Activated T-cell treated with anti-CD3 and anti-CD28 coated beads, Interleukin-2, amount 50 U/mL, for 24 hours (primary cell): Measurements from ENCODE around the gene OR9Q2.

ENCODE experiments used
- DNase-seq: peaks from one replicate; pipeline ENCODE4 v3.0.0-alpha.2; 2020
- H3K27ac Mint-ChIP-seq: 2 replicates; pipeline ENCODE4 v1.8.0; 2020; ENCODE audit warnings: mild to moderate bottlenecking, mixed read lengths
- H3K27me3 Mint-ChIP-seq: 2 replicates; pipeline ENCODE4 v1.8.0; 2020; ENCODE audit warnings: mixed read lengths
- H3K36me3 Mint-ChIP-seq: 2 replicates; pipeline ENCODE4 v1.8.0; 2020; ENCODE audit warnings: low read depth, mixed read lengths
- H3K4me1 Mint-ChIP-seq: 2 replicates; pipeline ENCODE4 v1.8.0; 2020; ENCODE audit warnings: low read depth, mixed read lengths
- H3K4me3 Mint-ChIP-seq: 2 replicates; pipeline ENCODE4 v1.8.0; 2020; ENCODE audit warnings: mild to moderate bottlenecking, moderate library complexity, mixed read lengths
- H3K9me3 Mint-ChIP-seq: 2 replicates; pipeline ENCODE4 v1.8.0; 2020; ENCODE audit warnings: mixed read lengths

The OR9Q2 gene, protein sequence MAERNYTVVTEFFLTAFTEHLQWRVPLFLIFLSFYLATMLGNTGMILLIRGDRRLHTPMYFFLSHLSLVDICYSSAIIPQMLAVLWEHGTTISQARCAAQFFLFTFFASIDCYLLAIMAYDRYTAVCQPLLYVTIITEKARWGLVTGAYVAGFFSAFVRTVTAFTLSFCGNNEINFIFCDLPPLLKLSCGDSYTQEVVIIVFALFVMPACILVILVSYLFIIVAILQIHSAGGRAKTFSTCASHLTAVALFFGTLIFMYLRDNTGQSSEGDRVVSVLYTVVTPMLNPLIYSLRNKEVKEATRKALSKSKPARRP

DNA sequence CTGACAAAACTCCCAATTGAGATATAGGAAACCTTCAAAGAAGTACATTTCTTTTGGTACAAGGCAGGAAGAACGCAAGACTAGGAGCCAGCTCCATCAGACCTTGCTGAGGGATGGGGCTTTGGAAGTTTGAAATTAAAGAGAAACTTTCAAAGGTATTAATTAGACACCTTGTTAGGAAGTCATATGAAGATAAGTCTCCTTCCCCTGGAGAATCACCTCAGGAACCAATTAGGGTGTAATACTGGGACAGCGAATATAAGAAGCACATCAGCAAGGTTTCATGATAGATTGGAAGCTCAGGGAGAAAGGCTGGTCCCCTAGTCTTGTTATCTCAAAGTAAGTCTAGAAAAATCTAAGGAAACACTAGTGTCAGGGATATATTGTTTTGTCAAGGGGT is at the start of gene OR9Q2:
Gene OR9Q2, plus strand, starts transcription at position 301 of the 400 bp plus-strand sequence. CDS start 1,421 bp downstream, outside the sequence.
- no peak for DNase-seq
- no peak within 1 kb of the TSS for H3K27ac Mint-ChIP-seq
- H3K36me3 Mint-ChIP-seq = no peaks in the 10 kb centered on the region
- no peaks in the 10 kb centered on the region for H3K27me3 Mint-ChIP-seq
- H3K9me3 Mint-ChIP-seq = no peaks in the 10 kb centered on the region
- no peaks in the 10 kb centered on the region for H3K4me1 Mint-ChIP-seq
- no peak within 1 kb of the TSS for H3K4me3 Mint-ChIP-seq

DNA sequence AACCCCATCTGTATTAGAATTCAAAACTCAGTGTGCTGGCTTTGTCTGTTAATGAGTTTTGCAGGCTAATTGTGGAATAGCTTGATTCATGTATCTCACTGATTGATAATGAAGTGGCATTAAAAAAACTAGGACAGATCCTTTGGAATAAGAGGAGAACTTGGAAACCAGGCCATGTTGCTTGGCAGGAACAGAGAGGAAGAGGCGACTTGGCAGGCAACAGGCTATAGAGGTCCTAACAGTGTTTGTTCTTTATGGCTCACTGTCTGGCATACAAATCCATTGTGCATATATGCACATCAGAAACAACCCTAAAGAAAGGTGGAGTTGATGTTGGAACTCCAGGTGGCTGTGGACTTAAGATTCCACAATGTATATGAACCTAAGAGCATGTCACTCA is 46.1 kb upstream of the OR9Q2 start:
- Mint-ChIP-seq H3K27ac (no peak overlapping the region), H3K36me3 (no peaks in the 10 kb centered on the region), H3K4me1 (no peaks in the 10 kb centered on the region), H3K4me3 (no peak overlapping the region), H3K9me3 (no peaks in the 10 kb centered on the region), H3K27me3 (peaks cover 15% of the 10 kb centered on the region)
- no peak for DNase-seq

DNA sequence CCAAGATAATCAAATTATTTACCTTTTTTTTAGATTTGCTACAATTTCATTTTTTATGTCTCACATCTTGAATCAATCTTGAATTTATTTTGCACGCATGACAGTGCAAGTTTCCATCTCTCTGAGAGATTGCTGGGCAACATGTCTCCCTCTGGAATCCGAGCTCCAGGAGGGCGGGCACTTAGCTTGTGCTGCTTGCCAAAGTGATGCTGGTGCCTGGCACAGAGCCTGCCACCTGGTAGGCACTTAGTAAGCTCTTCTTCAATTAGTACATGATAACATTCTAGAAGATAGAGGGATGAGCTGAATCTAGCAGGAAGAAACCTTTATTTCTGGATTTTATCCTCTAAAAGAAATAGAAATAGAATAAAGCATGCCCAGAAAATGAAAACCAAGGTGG is 36.1 kb upstream of the OR9Q2 start:
- Mint-ChIP-seq H3K4me3 (no peak overlapping the region), H3K36me3 (no peaks in the 10 kb centered on the region), H3K4me1 (no peaks in the 10 kb centered on the region), H3K27me3 (peaks cover 20% of the 10 kb centered on the region), H3K27ac (no peak overlapping the region), H3K9me3 (no peaks in the 10 kb centered on the region)
- no peak for DNase-seq

- Mint-ChIP-seq H3K4me1 (no peaks in the 10 kb centered on the region), H3K27ac (no peak overlapping the region), H3K9me3 (peaks cover 5% of the 10 kb centered on the region), H3K4me3 (no peak overlapping the region), H3K27me3 (peaks cover 2% of the 10 kb centered on the region), H3K36me3 (no peaks in the 10 kb centered on the region)
- DNase-seq = no peak
These were observed 24.5 kb upstream of the OR9Q2 start for GRCh38 chr11:58164389-58164788.

DNA sequence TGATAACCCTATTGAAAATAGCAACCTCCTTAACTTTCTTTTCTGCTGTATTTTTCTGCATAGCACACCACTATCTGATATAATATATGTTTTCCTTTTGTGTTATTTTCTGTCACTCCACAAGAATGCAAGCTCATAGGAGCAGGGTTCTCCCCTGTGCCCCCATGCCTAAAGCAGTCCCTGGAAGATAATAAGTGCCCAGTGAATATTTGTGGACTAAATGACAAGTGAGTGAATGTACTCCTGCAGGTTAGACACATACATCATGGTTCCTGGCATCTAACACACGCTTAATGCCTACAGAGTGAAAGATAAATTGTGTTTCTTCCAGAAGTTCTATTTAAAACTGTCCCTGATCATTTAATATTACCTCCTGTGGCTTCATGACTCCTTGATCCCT is 23.9 kb upstream of the OR9Q2 start:
- no peaks in the 10 kb centered on the region for H3K4me1 Mint-ChIP-seq
- no peak overlapping the region for H3K4me3 Mint-ChIP-seq
- peaks cover 2% of the 10 kb centered on the region for H3K27me3 Mint-ChIP-seq
- peaks cover 3% of the 10 kb centered on the region for H3K9me3 Mint-ChIP-seq
- DNase-seq = no peak
- H3K36me3 Mint-ChIP-seq = no peaks in the 10 kb centered on the region
- no peak overlapping the region for H3K27ac Mint-ChIP-seq

DNA sequence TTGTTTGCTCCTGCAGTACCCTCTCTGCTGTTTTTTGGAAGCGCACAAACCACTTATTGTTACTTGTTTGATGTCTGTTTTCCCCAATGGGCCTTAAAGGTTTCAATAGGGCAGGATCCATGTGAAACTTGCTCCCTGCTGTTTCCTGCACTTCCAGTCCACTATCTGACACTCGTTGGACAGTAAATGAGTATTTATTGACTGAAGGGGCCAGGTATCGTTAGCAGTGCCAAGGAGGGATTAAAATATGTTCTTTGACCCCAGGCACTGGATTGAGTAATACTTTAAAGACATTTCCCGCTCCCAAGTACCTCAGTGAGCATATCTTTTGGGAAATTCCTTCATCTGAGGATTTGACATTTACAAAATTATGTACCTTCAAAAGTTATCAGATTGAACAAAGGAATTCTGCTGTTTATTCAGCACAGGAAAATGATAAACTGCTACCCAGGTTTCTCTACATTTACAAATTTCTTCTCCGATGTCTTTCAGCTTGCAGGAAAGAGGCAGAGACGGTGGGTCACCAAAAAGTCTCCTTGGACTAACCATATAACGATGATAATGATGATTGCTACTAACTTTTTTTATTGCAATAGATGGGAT is 23.3 kb upstream of the OR9Q2 start:
- no peak overlapping the region for H3K4me3 Mint-ChIP-seq
- H3K27me3 Mint-ChIP-seq = peaks cover 2% of the 10 kb centered on the region
- no peaks in the 10 kb centered on the region for H3K9me3 Mint-ChIP-seq

GRCh38 chr11:58177409-58178054 is 11.3 kb upstream of the OR9Q2 start:
- Mint-ChIP-seq H3K4me3 (no peak overlapping the region), H3K9me3 (no peaks in the 10 kb centered on the region)

More for the DNA sequence above, 23.3 kb upstream of the OR9Q2 start:
- no peak for DNase-seq
- H3K4me1 Mint-ChIP-seq = no peaks in the 10 kb centered on the region
- H3K27ac Mint-ChIP-seq = no peak overlapping the region
- no peaks in the 10 kb centered on the region for H3K36me3 Mint-ChIP-seq

GRCh38 chr11:58178444-58178843 is 10.4 kb upstream of the OR9Q2 start:
- H3K27me3 Mint-ChIP-seq = peaks cover 34% of the 10 kb centered on the region
- no peaks in the 10 kb centered on the region for H3K9me3 Mint-ChIP-seq
- no peak overlapping the region for H3K27ac Mint-ChIP-seq
- H3K4me3 Mint-ChIP-seq = no peak overlapping the region
- no peaks in the 10 kb centered on the region for H3K36me3 Mint-ChIP-seq
- no peak for DNase-seq
- no peaks in the 10 kb centered on the region for H3K4me1 Mint-ChIP-seq

More at GRCh38 chr11:58177409-58178054, 11.3 kb upstream of the OR9Q2 start:
- Mint-ChIP-seq H3K27ac (no peak overlapping the region), H3K27me3 (peaks cover 36% of the 10 kb centered on the region), H3K4me1 (no peaks in the 10 kb centered on the region), H3K36me3 (no peaks in the 10 kb centered on the region)
- no peak for DNase-seq

DNA sequence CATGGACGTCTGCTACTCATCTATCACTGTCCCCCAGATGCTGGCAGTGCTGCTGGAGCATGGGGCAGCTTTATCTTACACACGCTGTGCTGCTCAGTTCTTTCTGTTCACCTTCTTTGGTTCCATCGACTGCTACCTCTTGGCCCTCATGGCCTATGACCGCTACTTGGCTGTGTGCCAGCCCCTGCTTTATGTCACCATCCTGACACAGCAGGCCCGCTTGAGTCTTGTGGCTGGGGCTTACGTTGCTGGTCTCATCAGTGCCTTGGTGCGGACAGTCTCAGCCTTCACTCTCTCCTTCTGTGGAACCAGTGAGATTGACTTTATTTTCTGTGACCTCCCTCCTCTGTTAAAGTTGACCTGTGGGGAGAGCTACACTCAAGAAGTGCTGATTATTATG is 9.2 kb upstream of the OR9Q2 start:
- no peak overlapping the region for H3K27ac Mint-ChIP-seq

DNA sequence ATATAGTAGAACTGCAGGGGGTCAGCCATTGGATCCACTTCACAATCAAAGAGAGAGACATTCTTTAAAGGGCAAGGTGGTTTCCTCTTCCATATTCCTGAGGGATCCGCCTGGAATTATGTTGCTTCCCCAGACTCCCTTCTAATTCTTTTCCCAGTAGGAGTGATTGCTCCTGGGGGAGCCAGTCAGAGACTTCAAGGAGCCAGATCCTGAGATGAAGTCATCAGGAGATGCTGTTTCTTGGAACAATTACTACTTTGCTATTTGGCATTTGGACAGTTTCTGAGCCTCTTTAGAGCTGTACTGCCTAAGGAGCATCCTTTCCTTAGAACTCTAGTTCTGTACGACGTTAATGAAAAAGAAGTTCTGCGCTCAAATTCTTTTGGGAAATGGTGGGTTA is 1.9 kb upstream of the OR9Q2 start:
- Mint-ChIP-seq H3K27me3 (no peaks in the 10 kb centered on the region), H3K36me3 (no peaks in the 10 kb centered on the region), H3K27ac (no peak overlapping the region), H3K4me1 (no peaks in the 10 kb centered on the region), H3K9me3 (no peaks in the 10 kb centered on the region), H3K4me3 (no peak overlapping the region)
- no peak for DNase-seq

More for the DNA sequence above, 9.2 kb upstream of the OR9Q2 start:
- Mint-ChIP-seq H3K4me1 (no peaks in the 10 kb centered on the region), H3K9me3 (no peaks in the 10 kb centered on the region), H3K4me3 (no peak overlapping the region), H3K36me3 (no peaks in the 10 kb centered on the region), H3K27me3 (peaks cover 26% of the 10 kb centered on the region)
- DNase-seq = no peak

DNA sequence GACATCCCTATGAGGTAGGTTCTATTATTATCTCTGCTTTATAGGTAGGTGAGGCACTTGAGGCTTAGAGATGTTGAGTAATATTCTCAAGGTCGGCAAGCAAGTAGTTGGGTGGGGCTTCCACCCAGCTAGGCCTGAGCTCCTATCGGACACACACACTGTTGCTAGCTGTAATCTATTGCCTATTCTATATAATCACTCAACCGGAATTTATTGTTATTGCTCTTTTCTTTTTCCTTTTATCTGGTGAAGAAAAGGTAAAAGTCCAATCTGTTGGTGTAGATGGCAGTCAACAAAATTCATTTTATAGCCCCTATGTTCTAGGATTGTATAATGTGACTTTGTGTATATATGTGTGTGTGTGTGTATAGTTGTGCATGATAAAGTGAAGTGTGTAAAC is 3.4 kb downstream of the OR9Q2 start:
- no peaks in the 10 kb centered on the region for H3K27me3 Mint-ChIP-seq
- no peaks in the 10 kb centered on the region for H3K4me1 Mint-ChIP-seq
- H3K36me3 Mint-ChIP-seq = no peaks in the 10 kb centered on the region
- peaks cover 5% of the 10 kb centered on the region for H3K9me3 Mint-ChIP-seq
- DNase-seq = no peak
- no peak overlapping the region for H3K27ac Mint-ChIP-seq
- no peak overlapping the region for H3K4me3 Mint-ChIP-seq

- Mint-ChIP-seq H3K4me3 (no peak overlapping the region), H3K36me3 (no peaks in the 10 kb centered on the region), H3K27ac (no peak overlapping the region), H3K4me1 (no peaks in the 10 kb centered on the region), H3K27me3 (no peaks in the 10 kb centered on the region), H3K9me3 (peaks cover 5% of the 10 kb centered on the region)
- DNase-seq = no peak
These were observed 4.5 kb downstream of the OR9Q2 start for GRCh38 chr11:58193391-58193790.

DNA sequence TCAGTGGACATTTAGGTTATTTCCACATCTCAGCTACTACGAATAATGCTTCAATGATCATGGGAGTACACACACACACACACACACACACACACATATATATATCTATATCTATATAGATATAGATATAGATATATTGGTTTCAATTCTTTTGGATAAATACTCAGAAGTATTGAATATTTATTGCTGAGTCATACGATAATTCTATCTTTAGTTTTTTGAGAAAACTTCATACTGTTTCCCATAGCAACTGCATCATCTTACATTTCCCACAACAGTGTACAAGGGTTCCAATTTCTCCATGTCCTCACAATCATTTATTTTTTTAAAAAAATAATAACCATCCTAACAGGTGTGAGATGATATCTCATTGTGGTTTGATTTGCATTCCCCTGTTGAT is 7.1 kb downstream of the OR9Q2 start:
- Mint-ChIP-seq H3K27ac (no peak overlapping the region), H3K4me3 (no peak overlapping the region), H3K9me3 (peaks cover 5% of the 10 kb centered on the region), H3K36me3 (no peaks in the 10 kb centered on the region), H3K27me3 (peaks cover 7% of the 10 kb centered on the region), H3K4me1 (no peaks in the 10 kb centered on the region)
- DNase-seq = no peak

- Mint-ChIP-seq H3K9me3 (peaks cover 5% of the 10 kb centered on the region), H3K27ac (no peak overlapping the region), H3K36me3 (no peaks in the 10 kb centered on the region), H3K4me1 (no peaks in the 10 kb centered on the region), H3K4me3 (no peak overlapping the region), H3K27me3 (peaks cover 31% of the 10 kb centered on the region)
- no peak for DNase-seq
These were observed 10.4 kb downstream of the OR9Q2 start for GRCh38 chr11:58199271-58199670.

DNA sequence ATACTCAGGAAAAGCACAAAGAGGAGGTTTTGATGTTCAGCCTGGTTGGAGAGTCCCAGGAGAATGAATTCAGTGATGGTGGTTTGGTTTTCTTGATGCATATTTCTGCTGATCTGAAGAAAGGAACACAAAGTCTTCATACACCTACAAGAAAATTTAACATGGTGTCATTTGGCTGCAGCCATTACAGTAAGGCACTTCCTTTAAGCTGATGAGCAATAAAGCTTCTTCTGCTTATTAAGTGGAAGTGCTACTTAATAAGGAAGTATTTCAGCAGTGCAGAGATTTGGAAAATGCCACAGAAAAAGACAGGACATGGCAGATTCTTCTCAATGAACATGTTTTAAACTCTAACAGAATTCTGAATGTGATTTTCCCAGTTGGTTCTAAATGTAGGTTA is 15.2 kb downstream of the OR9Q2 start, which contains the start of gene OR1S2:
Gene OR1S2, minus strand, starts transcription at position 101 of the 400 bp plus-strand sequence. Its CDS starts 0 bp downstream, at position 101.
- Mint-ChIP-seq H3K9me3 (no peaks in the 10 kb centered on the region), H3K27ac (no peak within 1 kb of the TSS), H3K4me1 (no peaks in the 10 kb centered on the region), H3K4me3 (no peak within 1 kb of the TSS), H3K27me3 (peaks cover 42% of the 10 kb centered on the region), H3K36me3 (no peaks in the 10 kb centered on the region)
- DNase-seq = no peak
